NCI-H1694 (cell line): ENCODE data around the gene CDH23.

Experiments used
- DNase-seq: peaks from one replicate; lab custom pipeline; 2025; lab: John Stamatoyannopoulos, UW

CDH23 gene

DNA sequence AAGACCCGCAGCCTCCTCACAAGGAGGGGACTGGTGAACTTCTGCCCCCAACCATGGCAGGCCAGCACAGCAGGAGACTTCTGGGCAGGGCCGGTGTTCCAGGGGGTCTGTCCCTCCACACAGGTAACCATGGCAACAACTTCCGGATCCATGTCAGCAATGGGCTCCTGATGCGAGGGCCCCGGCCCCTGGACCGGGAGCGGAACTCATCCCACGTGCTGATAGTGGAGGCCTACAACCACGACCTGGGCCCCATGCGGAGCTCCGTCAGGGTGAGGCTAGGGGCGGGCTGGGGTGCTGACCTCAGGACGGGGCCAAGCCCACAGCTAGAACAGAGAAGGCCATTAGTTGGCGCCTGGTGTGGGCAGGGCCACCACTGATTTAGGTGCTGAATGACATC is 328.5 kb downstream of the CDH23 start:
- no peak for DNase-seq

DNA sequence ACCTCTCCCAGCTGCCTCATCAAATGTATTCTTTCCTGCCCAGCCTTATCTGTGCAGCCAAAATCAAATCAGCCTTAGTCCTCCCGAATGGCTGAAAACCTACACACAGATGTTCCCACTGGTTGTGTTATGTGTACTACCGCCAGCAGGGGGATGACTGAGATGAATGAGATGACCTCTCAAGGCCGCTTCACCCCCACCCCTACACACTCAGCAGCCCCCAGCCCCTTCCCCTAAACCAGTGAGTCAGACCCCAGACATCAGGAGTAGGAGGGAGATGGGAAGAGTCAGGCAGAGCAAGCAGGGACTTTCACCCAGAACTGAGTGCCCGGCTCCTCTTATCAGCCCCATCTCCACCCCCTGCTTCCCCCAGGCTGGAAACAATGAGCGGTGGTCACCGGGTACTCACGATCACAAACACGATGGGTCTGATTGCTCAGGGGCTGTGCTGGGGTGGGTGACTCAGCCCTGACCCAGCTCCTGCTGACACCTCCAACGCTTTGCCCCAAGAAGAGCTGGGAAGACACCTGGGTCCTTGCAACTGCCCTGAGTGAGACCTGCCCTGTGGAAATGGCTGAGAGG is 329.4 kb downstream of the CDH23 start:
- DNase-seq, result no peak

DNA sequence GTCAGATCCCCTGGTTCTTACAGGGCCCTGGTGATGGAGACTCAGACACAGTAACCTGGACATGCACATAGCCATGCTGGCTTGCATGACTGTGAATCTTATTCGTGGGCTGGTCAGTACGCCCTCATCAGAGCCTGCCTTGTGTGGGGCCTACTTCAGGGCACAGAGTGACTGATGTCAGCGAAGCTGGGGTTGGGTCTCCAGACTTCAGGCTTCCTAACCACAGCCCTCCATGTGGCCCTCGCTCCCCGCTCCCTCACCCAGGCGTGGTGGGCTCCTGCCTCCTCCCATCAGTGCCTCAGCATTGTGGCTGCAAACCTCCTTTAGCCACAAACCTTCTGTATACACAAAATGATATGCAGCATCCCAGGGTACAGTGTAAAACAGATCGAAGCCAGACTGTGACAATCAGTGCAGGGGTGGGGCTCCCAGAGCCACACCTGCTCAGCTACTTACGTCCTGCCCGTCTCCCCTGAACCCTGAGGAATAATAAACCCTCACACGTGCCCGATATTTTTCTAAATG is 329.9 kb downstream of the CDH23 start:
- no peak for DNase-seq

GRCh38 chr10:71727105-71727737 is 330.5 kb downstream of the CDH23 start:
- no peak for DNase-seq

DNA sequence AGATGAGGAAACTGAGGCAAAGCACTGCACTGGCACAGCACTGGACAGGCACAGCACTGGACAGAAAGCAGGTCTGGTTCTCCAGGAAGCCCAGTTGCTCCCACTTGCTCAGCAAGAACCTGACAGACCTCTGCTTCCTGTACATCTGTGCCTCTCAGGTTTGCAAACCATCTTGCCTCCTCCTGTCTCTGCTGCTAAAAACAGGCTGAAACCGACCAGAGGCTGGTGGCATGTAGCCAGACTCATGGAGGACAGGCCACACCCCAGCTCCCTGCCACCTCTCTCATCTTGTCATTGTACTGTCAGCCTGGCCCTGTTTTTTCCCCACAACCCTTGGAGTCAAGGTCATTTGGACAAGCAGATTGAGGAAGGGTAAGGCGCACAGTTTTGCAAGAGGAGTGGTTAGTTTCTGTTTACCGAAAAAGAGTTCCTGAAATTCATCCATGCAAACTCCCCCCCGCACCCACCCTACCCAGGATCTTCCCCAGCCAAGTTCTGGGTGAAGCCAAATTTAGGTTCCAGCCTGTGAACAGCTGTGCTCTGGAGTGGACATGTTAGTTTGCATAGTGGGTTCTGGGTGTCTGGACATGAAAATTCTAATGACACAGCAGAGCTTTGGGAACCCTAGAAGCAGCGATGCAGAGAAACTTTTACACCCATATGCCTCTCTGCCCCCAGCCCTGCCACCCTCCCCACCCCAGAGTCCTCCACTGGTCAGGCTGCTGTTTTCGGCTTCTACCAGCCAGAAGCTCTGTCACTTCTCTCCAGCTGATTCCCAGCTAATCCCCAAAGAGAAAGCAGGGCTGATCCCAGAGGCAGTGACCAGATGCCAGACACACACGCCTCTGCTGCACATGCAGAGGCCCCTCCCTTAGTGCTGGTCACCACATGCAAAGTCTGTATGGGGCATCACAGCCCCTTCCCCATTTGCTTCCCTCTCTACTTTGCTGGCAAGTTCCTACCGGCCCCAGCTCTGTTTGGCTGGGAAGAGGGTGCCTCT is 331.3 kb downstream of the CDH23 start:
- peak; percentile 55 for DNase-seq

DNA sequence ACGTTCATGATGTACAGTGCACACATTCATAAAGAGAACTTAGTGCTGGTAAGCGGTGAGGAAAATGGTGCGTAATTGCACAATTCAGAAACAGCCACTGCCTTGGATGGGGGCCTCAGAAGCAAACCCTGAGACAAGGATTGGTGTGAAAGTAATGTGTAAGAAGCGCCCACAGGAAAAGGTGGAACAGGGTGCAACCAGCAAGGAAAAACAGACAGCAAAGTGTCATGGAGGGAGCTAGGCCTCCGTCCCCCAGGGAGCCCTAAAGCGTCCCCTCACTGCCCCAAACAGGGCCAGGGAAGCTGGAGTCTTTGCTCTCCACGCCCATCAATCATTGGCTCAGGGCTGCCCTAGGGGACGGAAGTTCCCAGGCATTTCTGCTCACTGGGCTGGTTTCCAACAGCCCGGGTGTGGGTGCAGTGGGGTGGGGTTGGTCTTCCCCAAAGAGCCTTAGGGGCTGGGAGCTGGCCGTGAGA is 332.5 kb downstream of the CDH23 start:
- DNase-seq, result no peak

- DNase-seq, result no peak
These were observed 335.1 kb downstream of the CDH23 start for GRCh38 chr10:71731791-71732190.

GRCh38 chr10:71734797-71735196 is 338.1 kb downstream of the CDH23 start:
- DNase-seq, result no peak

GRCh38 chr10:71735709-71736569 is 339.2 kb downstream of the CDH23 start:
- DNase-seq, result no peak

- no peak for DNase-seq
These were observed 339.8 kb downstream of the CDH23 start for GRCh38 chr10:71736570-71736952.

DNA sequence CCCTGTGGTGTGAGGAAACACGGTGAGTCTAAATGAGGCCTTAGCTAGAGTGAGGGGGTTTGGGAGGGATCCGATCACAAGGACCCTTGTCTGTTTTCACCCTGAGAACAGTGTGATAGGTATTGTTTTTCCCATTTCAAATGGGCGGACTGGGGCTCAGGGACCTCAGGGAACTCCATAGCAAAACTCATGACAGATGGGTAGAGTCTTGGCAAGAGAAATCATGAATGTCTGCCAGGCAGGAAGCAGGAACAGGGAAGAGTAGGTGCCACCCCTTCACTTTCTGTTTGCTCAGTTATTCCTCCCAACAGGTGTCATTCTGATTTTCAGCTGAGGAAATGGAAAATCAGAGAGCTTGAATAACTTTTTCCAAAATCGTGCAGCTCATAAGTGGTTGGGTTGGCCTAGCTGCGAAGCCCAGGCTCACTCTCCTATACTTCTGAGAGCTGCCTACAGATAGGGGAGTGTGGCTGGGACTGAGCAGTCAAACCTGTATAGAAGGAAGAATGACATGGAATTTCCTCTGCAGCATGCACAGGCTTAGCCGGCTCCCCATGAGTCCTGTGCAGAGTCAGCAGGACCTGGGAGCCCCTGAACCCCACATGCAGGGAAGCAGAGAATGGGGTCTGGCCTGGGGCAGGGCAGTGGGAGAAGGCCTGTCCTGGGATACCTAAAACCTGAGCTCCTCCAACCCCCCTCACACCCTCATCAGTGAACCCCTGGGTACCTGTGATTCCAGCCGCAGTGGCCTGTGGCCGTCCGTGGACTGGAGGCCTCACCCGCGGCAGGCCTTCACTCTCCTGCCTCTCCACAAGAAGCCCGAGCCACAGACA is 340.5 kb downstream of the CDH23 start:
- peak; percentile 73 for DNase-seq

- DNase-seq, result no peak
These were observed 341.1 kb downstream of the CDH23 start for GRCh38 chr10:71737834-71738197.

DNA sequence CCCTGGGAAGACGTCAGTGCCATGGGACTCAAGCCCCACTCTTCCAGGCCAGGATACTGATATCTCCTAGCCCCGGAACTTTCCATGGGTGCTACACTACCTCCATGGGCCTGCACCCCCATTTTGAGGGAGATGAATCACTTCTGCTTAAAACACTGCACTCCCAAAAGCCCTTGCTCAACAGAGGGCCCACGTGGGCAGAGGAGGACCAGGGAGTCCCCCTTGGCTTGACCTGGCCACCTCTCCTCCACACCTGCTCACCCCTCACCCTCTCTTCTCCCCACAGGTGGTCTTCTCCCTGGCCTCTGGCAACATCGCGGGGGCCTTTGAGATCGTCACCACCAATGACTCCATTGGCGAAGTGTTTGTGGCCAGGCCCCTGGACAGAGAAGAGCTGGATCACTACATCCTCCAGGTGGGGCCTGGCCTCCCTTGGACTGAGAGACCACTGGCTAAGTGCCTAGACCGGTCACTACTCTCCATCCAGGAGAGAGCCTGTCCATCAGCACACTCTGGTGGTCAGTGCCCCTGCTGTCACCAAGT is 342.7 kb downstream of the CDH23 start:
- no peak for DNase-seq

- no peak for DNase-seq
These were observed 343.4 kb downstream of the CDH23 start for GRCh38 chr10:71740069-71740653.

GRCh38 chr10:71741029-71741428 is 344.3 kb downstream of the CDH23 start:
- no peak for DNase-seq

DNA sequence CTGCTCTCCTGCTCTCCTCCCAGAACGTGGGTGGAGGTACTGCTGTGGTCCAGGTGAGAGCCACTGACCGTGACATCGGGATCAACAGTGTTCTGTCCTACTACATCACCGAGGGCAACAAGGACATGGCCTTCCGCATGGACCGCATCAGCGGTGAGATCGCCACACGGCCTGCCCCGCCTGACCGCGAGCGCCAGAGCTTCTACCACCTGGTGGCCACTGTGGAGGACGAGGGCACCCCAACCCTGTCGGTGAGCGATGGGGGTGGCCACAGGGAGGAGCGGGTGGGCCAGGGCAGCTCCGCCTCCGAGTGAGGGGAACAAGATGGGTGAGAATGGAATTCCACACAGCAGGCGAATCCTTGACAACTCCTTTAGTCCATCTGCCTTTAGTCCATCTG is 345.0 kb downstream of the CDH23 start:
- no peak for DNase-seq

GRCh38 chr10:71742301-71743088 is 345.8 kb downstream of the CDH23 start:
- no peak for DNase-seq

DNA sequence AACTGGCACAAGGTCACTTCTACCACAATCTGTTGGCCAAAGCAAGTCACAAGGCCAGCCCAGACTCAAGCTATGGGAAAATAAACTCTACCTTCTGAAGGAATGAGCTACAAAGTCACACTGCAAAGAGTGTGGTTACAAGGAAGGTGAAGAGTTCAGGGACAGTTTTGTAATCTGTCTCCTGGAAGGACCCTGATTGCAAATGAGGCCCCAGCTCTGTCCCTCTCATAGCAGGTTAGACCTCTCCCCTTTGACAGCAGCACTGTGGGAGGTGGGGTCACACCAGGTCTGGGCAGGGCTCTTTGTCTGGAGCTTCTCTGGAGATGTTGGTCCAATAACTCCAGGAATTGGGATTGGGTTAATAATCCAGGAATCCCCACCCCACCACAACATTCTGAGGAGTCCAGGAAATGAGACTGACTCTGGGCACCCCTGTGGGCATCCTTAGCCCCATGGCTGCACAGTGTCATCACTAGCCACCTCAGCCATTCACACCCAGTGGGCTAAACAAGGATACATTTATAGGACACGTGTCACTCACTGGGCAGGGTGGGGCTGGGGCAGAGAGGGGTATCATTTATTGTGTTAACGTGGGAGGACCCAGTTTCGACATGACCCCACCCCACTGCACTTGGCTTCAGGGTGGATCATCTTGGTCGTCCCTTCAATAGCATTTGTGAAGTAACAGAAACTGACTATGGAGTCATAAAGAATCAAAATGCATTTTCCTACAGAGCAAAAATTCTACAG is 346.5 kb downstream of the CDH23 start:
- no peak for DNase-seq

DNA sequence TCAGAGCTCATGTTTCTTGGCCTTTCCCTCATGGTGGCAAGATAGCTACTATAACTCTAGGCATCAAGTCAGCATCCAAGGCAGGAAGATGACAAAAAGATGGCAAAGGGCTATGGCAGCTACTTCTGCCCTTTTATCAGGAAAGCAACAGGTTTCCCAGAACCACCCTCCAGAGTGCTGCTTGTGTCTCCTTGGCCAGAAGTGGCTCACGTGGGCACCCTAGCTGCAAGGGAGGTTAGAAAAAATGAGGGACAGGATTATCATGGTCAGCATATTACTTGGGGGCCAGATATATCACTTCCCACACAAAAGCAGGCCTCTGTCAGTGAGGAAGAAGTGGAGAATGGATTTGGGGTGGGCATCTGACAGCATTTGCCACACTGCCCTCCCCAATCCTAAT is 347.1 kb downstream of the CDH23 start:
- no peak for DNase-seq
